ENCODE results near the gene CCDC15. TPM values are rescaled to one million over a fixed set of nuclear protein-coding genes. Genes with fewer than 3 reads are reported as not detected.

The CCDC15 gene
- total RNA-seq, 2 donors from 2014 or later = 3.6 to 7.1 TPM

GRCh38 chr11:125090816-125091215 is 136.8 kb downstream of the CCDC15 start:
- Histone ChIP-seq H3K27me3 (replicated peaks; ENCODE audit: insufficient read depth) (no peaks in the 10 kb centered on the region), H3K4me1 (replicated peaks) (no peaks in the 10 kb centered on the region), H3K4me3 (no peak overlapping the region), H3K27ac (no peak overlapping the region), H3K36me3 (no peaks in the 10 kb centered on the region), H3K9me3 (no peaks in the 10 kb centered on the region)
- intact Hi-C loops (cut with DNase I) = loop anchor here (5.0 to 10.0 kb wide), 5 partner anchors 54 to 784 kb away; no protein-coding TSS in a partner anchor
- no peak for DNase-seq (ENCODE audit: low spot score)
- 76% methylated on average over 6 of the region's 6 CpGs for WGBS
- TF ChIP-seq POLR2A (IDR thresholded peaks at IDR 0.05) (no peak), POLR2AphosphoS5 (IDR thresholded peaks at IDR 0.05) (no peak)
- TF ChIP-seq, protein P1, sequence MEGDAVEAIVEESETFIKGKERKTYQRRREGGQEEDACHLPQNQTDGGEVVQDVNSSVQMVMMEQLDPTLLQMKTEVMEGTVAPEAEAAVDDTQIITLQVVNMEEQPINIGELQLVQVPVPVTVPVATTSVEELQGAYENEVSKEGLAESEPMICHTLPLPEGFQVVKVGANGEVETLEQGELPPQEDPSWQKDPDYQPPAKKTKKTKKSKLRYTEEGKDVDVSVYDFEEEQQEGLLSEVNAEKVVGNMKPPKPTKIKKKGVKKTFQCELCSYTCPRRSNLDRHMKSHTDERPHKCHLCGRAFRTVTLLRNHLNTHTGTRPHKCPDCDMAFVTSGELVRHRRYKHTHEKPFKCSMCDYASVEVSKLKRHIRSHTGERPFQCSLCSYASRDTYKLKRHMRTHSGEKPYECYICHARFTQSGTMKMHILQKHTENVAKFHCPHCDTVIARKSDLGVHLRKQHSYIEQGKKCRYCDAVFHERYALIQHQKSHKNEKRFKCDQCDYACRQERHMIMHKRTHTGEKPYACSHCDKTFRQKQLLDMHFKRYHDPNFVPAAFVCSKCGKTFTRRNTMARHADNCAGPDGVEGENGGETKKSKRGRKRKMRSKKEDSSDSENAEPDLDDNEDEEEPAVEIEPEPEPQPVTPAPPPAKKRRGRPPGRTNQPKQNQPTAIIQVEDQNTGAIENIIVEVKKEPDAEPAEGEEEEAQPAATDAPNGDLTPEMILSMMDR (IDR thresholded peaks at IDR 0.05) = no peak

Other genes with a start within 250 kb of the CCDC15 start
- gene NRGN, start 214.3 kb upstream of the CCDC15 start, total RNA-seq = 1 to 10 TPM; 1.2 to 1.8 TPM
- 10 to 100 TPM; 28.2 to 38.6 TPM for gene VSIG2, start 201.9 kb upstream of the CCDC15 start, total RNA-seq
- gene ESAM, start 191.9 kb upstream of the CCDC15 start, total RNA-seq = 10 to 100 TPM; 12.1 to 18.6 TPM
- 10 to 100 TPM; 12.3 to 22.9 TPM for gene MSANTD2, start 153.8 kb upstream of the CCDC15 start, total RNA-seq
- 10 to 100 TPM; 18.0 to 30.6 TPM for gene ROBO3, start 88.8 kb upstream of the CCDC15 start, total RNA-seq
- 10 to 100 TPM in 1 of 2 donors, 1 to 10 TPM in 1; 8.5 to 22.0 TPM for gene ROBO4, start 56.3 kb upstream of the CCDC15 start, total RNA-seq
- gene HEPN1, start 35.0 kb upstream of the CCDC15 start, total RNA-seq = not detected
- gene HEPACAM, start 18.2 kb upstream of the CCDC15 start, total RNA-seq = under 1 TPM in 1 of 2 donors, not detected in 1; 0.27 TPM
- 10 to 100 TPM; 10.2 to 13.3 TPM for gene SLC37A2, start 109.1 kb downstream of the CCDC15 start, total RNA-seq
- gene TMEM218, start 157.4 kb downstream of the CCDC15 start, total RNA-seq = 10 to 100 TPM; 17.7 to 33.5 TPM
- gene PKNOX2, start 210.5 kb downstream of the CCDC15 start, total RNA-seq = 10 to 100 TPM; 12.3 to 14.7 TPM